Endothelial cell of umbilical vein (primary cell): ENCODE results near the gene TRIM25. TPM values are rescaled to one million over a fixed set of nuclear protein-coding genes. Genes with fewer than 3 reads are reported as not detected.

Experiments
- BruUV-seq: library from RNA; stranded (reverse); fragments of 400-500 nt; replicated peaks from 2 replicates; lab custom pipeline; 2021; lab: Mats Ljungman, UMichigan
- CTCF ChIA-PET: fragments of 300-600, 350-600 bp; sonication (Branson Sonifier 250); formaldehyde crosslinking; loops from one replicate; lab custom pipeline; 2021; ENCODE audit warnings: antibody characterized with exemption, inconsistent platforms; lab: Charles Lee
- POLR2A ChIA-PET: fragments of 300-600, 350-600 bp; sonication (Branson Sonifier 250); formaldehyde crosslinking; loops from one replicate; lab custom pipeline; 2021; ENCODE audit warnings: antibody characterized with exemption, inconsistent platforms; lab: Charles Lee
- DNase-seq: peaks from one replicate; pipeline ENCODE4 v3.0.0-alpha.2; 2011; ENCODE audit warnings: low read depth, low spot score
- FAIRE-seq: peaks from 2 replicates; lab custom pipeline; 2011; peaks lifted over from hg19 to GRCh38; lab: Jason Lieb, UNC
- H2AFZ ChIP-seq: 2 replicates; pipeline ENCODE4 v1.6.0; 2012; ENCODE audit warnings: low read depth, low read length, control low read depth, inconsistent platforms
- H3K27ac ChIP-seq: 2 replicates; pipeline ENCODE4 v1.5.1; 2011; ENCODE audit warnings: low read depth, mild to moderate bottlenecking, control low read depth, low read length, moderate library complexity; ENCODE audit not compliant: insufficient read depth
- H3K27me3 ChIP-seq, 2 experiments: 2 replicates each; pipeline versions ENCODE4 v1.6.0 to v1.6.1; 2011; ENCODE audit warnings: low read length in 2 of 2, mixed read lengths in 1 of 2; ENCODE audit not compliant: control insufficient read depth in 2 of 2, insufficient read depth in 2 of 2
- H3K36me3 ChIP-seq, 2 experiments: 2 replicates in 1 of 2; 3 replicates in 1 of 2; pipeline ENCODE4 v1.5.1; 2011; ENCODE audit warnings: low read length in 2 of 2, mild to moderate bottlenecking in 1 of 2, moderate library complexity in 1 of 2; ENCODE audit not compliant: control insufficient read depth in 2 of 2, insufficient read depth in 2 of 2; ENCODE audit errors: extremely low read depth in 1 of 2
- H3K4me1 ChIP-seq: 3 replicates; pipeline ENCODE4 v1.5.1; 2011; ENCODE audit warnings: mild to moderate bottlenecking, low read length; ENCODE audit not compliant: control insufficient read depth, insufficient read depth; ENCODE audit errors: extremely low read depth
- H3K4me2 ChIP-seq: 2 replicates; pipeline ENCODE4 v1.6.1; 2011; ENCODE audit warnings: low read length, control low read depth, mixed read lengths; ENCODE audit not compliant: insufficient read depth
- H3K4me3 ChIP-seq, 3 experiments: fragments of 200-600 bp in 1 of 3; sonication (generic), shearing (Covaris generic) in 1 of 3; replicated peaks in 1 of 3; 2 replicates each; pipeline ENCODE4 v1.5.1; 2011 to 2016; ENCODE audit warnings: control low read depth in 3 of 3, low read length in 3 of 3, mild to moderate bottlenecking in 2 of 3, inconsistent platforms in 1 of 3, low read depth in 1 of 3, moderate library complexity in 1 of 3; ENCODE audit not compliant: insufficient read depth in 1 of 3
- H3K79me2 ChIP-seq: 2 replicates; pipeline ENCODE4 v1.6.0; 2012; ENCODE audit warnings: low read length, inconsistent platforms; ENCODE audit not compliant: control insufficient read depth, insufficient read depth
- H3K9ac ChIP-seq: replicated peaks from 2 replicates; pipeline ENCODE3; 2011; ENCODE audit warnings: low read length, control low read depth; ENCODE audit not compliant: insufficient read depth; ENCODE audit errors: extremely low read depth
- H3K9me1 ChIP-seq: replicated peaks from 3 replicates; pipeline ENCODE4 v1.6.0; 2011; ENCODE audit warnings: mild to moderate bottlenecking, low read length; ENCODE audit not compliant: control insufficient read depth, insufficient read depth; ENCODE audit errors: extremely low read depth
- H3K9me3 ChIP-seq: replicated peaks from 2 replicates; pipeline ENCODE4 v1.5.1; 2012; ENCODE audit warnings: low read length, inconsistent platforms; ENCODE audit not compliant: control insufficient read depth, insufficient read depth
- H4K20me1 ChIP-seq: replicated peaks from 2 replicates; pipeline ENCODE3; 2011; ENCODE audit warnings: mild to moderate bottlenecking, low read length; ENCODE audit not compliant: control insufficient read depth, insufficient read depth; ENCODE audit errors: extremely low read depth
- EZH2 ChIP-seq: IDR thresholded peaks from 2 replicates; pipeline ENCODE4 v1.6.1; 2012; ENCODE audit warnings: borderline replicate concordance, low read depth, mild to moderate bottlenecking, moderate library complexity, low read length, inconsistent platforms; ENCODE audit not compliant: severe bottlenecking
- FOS ChIP-seq: IDR thresholded peaks from 2 replicates; pipeline ENCODE4 v1.6.1; 2011; ENCODE audit warnings: mild to moderate bottlenecking, low read length, moderate library complexity, borderline replicate concordance; ENCODE audit not compliant: insufficient read depth
- GATA2 ChIP-seq: IDR thresholded peaks from 2 replicates; pipeline ENCODE4 v1.7.0; 2011; ENCODE audit warnings: low read depth, mild to moderate bottlenecking, moderate library complexity, mixed read lengths, low read length; ENCODE audit not compliant: insufficient read length, insufficient read depth
- JUN ChIP-seq: IDR thresholded peaks from 2 replicates; pipeline ENCODE4 v1.6.1; 2011; ENCODE audit warnings: borderline replicate concordance, low read depth; ENCODE audit not compliant: insufficient read length, insufficient read depth
- MYC ChIP-seq: IDR thresholded peaks from one replicate; pipeline ENCODE4 v1.6.1; 2011; ENCODE audit warnings: mild to moderate bottlenecking, low read depth, low read length
- POLR2A ChIP-seq: IDR thresholded peaks from 2 replicates; pipeline ENCODE4 v1.6.1; 2012; ENCODE audit warnings: low read depth, mild to moderate bottlenecking, control low read depth, low read length
- POLR2AphosphoS5 ChIP-seq: IDR thresholded peaks from 2 replicates; pipeline ENCODE4 v1.6.1; 2012; ENCODE audit warnings: low read depth, mild to moderate bottlenecking, control low read depth, low read length, moderate library complexity; ENCODE audit not compliant: insufficient read depth
- dilution Hi-C: fragments of 300-500 bp; cut with MboI; formaldehyde crosslinking; loops from one replicate; pipeline ENCODE4 v1.15.0; 2019; ENCODE audit warnings: low sequenced_read_pairs; ENCODE audit not compliant: extremely low pct_ligation_motif_present
- intact Hi-C: fragments of 100-400 bp; cut with micrococcal nuclease; formaldehyde crosslinking; loops from one replicate; pipeline ENCODE4 v1.10.0; 2022
- polyA plus RNA-seq, 4 experiments: library from polyadenylated mRNA; depleted of rRNA in 3 of 4; stranded (reverse) in 3 of 4; unstranded in 1 of 4; fragments of >200 nt; gene quantifications; 2 replicates each; pipeline versions ENCODE4 v1.2.1 to v1.2.3, GENCODE V29; 2011 to 2012; ENCODE audit warnings: missing spikeins in 1 of 4
- total RNA-seq: library from RNA; stranded (reverse); gene quantifications from 2 replicates; pipeline ENCODE4 v1.2.3, GENCODE V29; 2021
- TF ChIP-seq, protein P1 (sequence below), 2 donors: IDR thresholded peaks; 1 replicate in 1 of 2; 2 replicates in 1 of 2; pipeline ENCODE4 v1.5.1; 2011; ENCODE audit warnings: low read length in 2 of 2, mild to moderate bottlenecking in 2 of 2, moderate library complexity in 2 of 2, control low read depth in 1 of 2, inconsistent platforms in 1 of 2, low read depth in 1 of 2; ENCODE audit not compliant: insufficient read depth in 1 of 2; ENCODE audit errors: extremely low read depth in 1 of 2
- TF ChIP-seq, protein P2 (sequence below): IDR thresholded peaks from 2 replicates; pipeline ENCODE4 v1.6.1; 2011; ENCODE audit not compliant: insufficient read depth, insufficient read length

TRIM25 gene
- total and polyA plus RNA-seq, 2 donors (not counting 3 experiments of a cell fraction or from before 2014, with no cell fraction given) = 42.8 to 98.4 TPM

DNA sequence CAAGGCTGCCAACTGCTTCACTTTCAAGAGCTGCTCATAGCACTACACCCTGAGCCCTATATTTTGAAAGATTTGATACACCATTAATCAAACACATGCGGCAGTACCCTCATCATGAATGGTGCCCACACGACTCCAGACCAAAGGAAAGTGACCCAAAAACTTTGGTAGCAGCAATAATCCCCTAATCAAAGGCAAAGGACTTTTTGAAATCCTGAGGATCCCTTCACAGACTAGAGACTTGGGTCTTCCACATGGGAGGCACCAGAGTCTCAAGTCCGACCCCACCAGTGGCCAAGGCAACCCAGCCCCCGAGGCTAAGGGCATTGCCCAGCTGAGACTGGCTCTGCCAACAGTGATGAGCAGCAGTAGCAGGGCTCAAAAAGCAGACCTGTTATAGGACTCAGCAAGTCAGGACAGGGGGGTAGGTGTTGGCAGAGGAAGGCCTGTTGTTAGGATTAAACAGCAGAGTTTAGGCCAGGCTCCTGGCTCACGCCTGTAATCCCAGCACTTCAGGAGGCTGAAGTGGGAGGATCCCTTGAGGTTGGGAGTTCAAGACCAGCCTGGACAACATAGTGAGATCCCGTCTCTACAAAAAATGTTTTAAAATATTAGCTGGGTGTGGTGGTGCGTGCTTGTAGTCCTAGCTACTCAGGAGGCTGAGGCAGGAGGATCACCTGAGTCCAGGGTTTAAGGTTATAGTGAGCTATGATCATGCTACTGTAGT is 3.2 kb downstream of the TRIM25 start:
- no peak for TF ChIP-seq POLR2AphosphoS5
- H3K4me3 ChIP-seq = no peak overlapping the region
- no peak overlapping the region for H3K4me2 ChIP-seq
- no peak for DNase-seq
- no peaks in the 10 kb centered on the region for H3K27me3 ChIP-seq
- H3K27ac ChIP-seq = no peak overlapping the region
- peaks cover 23% of the 10 kb centered on the region for H3K4me1 ChIP-seq
- H2AFZ ChIP-seq = no peak overlapping the region
- H3K36me3 ChIP-seq = peaks cover 13 to 17% of the 10 kb centered on the region in 2 experiments
- FAIRE-seq = no peak
- no peaks in the 10 kb centered on the region for H3K9me3 ChIP-seq
- no peaks in the 10 kb centered on the region for H3K9me1 ChIP-seq
- no TSS peak for BruUV-seq
- intact Hi-C loops (no loop called here), dilution Hi-C loops (no loop called here)
- no peak overlapping the region for H3K9ac ChIP-seq
- no peaks in the 10 kb centered on the region for H4K20me1 ChIP-seq
- H3K79me2 ChIP-seq = peaks cover 47% of the 10 kb centered on the region
- ChIA-PET POLR2A (no interaction called here), CTCF (interaction anchor here (0.7 to 1.5 kb wide), 3 partner anchors 29 to 1320 kb away, joined by 3 to 7 read pairs (median 3); no protein-coding TSS in a partner anchor)

DNA sequence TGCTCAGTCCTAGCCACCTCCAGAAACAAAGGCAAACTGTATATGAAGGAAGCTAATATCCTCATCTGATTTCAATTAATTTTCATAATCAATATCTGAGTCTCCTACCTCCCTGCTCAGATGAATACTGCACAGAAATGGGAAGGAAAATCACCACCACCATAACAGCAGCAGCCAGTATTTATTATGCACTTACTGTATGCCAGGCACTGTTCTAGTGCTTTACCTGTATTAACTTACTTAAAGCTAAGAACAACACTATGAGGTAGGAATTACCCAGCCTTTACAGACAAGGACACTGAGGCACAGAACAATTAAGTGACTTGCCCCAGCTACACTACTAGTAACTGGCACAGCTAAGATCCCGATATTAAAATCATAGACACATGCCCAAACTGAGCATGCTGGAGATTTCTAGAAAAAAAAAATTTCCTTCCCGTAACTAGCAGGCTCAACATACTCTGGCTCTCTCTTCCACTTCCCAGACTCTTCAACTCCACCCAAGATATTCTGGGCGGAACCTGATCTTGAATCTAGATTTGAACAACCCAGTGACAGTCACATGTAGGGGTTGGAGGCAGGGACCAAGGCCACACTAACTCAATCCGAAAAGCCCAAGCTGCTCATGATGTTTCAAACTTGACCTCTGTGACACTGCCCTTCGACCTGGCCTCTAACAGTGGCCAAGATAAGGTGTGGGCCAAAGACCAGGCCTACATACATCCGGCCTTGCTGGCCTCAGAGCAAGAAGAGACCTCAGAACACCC is 3.9 kb downstream of the TRIM25 start:
- peaks cover 17% of the 10 kb centered on the region for H3K4me1 ChIP-seq
- BruUV-seq = no TSS peak
- no peak for DNase-seq
- H3K9ac ChIP-seq = no peak overlapping the region
- FAIRE-seq = peak; percentile 4
- no peaks in the 10 kb centered on the region for H3K9me3 ChIP-seq
- no peak overlapping the region for H3K4me3 ChIP-seq
- ChIA-PET CTCF (interaction anchor here (0.7 to 1.5 kb wide), 5 partner anchors 30 to 129 kb away, joined by 3 to 7 read pairs (median 4); no protein-coding TSS in a partner anchor), POLR2A (interaction anchor here (0.7 kb wide), 1 partner anchor 69 kb away, joined by 10 read pairs; no protein-coding TSS in a partner anchor)
- no peaks in the 10 kb centered on the region for H3K9me1 ChIP-seq
- H3K79me2 ChIP-seq = peaks cover 47% of the 10 kb centered on the region
- intact Hi-C loops (no loop called here), dilution Hi-C loops (no loop called here)
- H2AFZ ChIP-seq = no peak overlapping the region
- H3K27me3 ChIP-seq = no peaks in the 10 kb centered on the region
- H3K4me2 ChIP-seq = peak overlapping the region; percentile 3
- TF ChIP-seq POLR2AphosphoS5 = no peak
- TF ChIP-seq, protein P1, sequence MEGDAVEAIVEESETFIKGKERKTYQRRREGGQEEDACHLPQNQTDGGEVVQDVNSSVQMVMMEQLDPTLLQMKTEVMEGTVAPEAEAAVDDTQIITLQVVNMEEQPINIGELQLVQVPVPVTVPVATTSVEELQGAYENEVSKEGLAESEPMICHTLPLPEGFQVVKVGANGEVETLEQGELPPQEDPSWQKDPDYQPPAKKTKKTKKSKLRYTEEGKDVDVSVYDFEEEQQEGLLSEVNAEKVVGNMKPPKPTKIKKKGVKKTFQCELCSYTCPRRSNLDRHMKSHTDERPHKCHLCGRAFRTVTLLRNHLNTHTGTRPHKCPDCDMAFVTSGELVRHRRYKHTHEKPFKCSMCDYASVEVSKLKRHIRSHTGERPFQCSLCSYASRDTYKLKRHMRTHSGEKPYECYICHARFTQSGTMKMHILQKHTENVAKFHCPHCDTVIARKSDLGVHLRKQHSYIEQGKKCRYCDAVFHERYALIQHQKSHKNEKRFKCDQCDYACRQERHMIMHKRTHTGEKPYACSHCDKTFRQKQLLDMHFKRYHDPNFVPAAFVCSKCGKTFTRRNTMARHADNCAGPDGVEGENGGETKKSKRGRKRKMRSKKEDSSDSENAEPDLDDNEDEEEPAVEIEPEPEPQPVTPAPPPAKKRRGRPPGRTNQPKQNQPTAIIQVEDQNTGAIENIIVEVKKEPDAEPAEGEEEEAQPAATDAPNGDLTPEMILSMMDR (IDR thresholded peaks at IDR 0.05; ENCODE audit: extremely low read depth in 1 of 2, insufficient read depth in 1 of 2, low read depth in 1 of 2, low read length in 2 of 2) = no peak
- TF ChIP-seq POLR2A = no peak
- no peak for TF ChIP-seq FOS
- TF ChIP-seq JUN = no peak
- TF ChIP-seq GATA2 = no peak
- TF ChIP-seq, protein P2, sequence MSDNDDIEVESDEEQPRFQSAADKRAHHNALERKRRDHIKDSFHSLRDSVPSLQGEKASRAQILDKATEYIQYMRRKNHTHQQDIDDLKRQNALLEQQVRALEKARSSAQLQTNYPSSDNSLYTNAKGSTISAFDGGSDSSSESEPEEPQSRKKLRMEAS = no peak
- no peak for TF ChIP-seq EZH2
- TF ChIP-seq MYC = no peak
- H4K20me1 ChIP-seq = no peaks in the 10 kb centered on the region
- H3K27ac ChIP-seq = no peak overlapping the region
- peaks cover 13 to 17% of the 10 kb centered on the region in 2 experiments for H3K36me3 ChIP-seq
